ENCODE measurements around the gene TIGD1.

Gene TIGD1

GRCh38 chr2:232523682-232524597 is 26.4 kb downstream of the TIGD1 start:
- DNase-seq (ENCODE audit: low spot score): peak; percentile 75

GRCh38 chr2:232523402-232523681 is 27.0 kb downstream of the TIGD1 start:
- DNase-seq (ENCODE audit: low spot score): no peak

- DNase-seq (ENCODE audit: low spot score): no peak
These were observed 27.5 kb downstream of the TIGD1 start for GRCh38 chr2:232522623-232523401.

- DNase-seq (ENCODE audit: low spot score): no peak
These were observed 28.3 kb downstream of the TIGD1 start for GRCh38 chr2:232521959-232522622.

- DNase-seq (ENCODE audit: low spot score): no peak
These were observed 29.3 kb downstream of the TIGD1 start for GRCh38 chr2:232521098-232521497.

GRCh38 chr2:232520489-232520888 is 29.9 kb downstream of the TIGD1 start:
- DNase-seq (ENCODE audit: low spot score): no peak

- DNase-seq (ENCODE audit: low spot score): no peak
These were observed 30.5 kb downstream of the TIGD1 start, which contains the start of gene PRSS56 for GRCh38 chr2:232519581-232520438. TSS of gene PRSS56 (plus strand) at chr2:232520388. CDS start at chr2:232520599, 211 bp downstream.

- DNase-seq (ENCODE audit: low spot score): no peak
These were observed 31.5 kb downstream of the TIGD1 start for GRCh38 chr2:232518844-232519243.

GRCh38 chr2:232516551-232516950 is 33.8 kb downstream of the TIGD1 start:
- DNase-seq (ENCODE audit: low spot score): no peak

- no peak for DNase-seq (ENCODE audit: low spot score)
These were observed 34.7 kb downstream of the TIGD1 start for GRCh38 chr2:232515639-232516038.

GRCh38 chr2:232513353-232513752 is 37.0 kb downstream of the TIGD1 start:
- DNase-seq (ENCODE audit: low spot score): no peak

- no peak for DNase-seq (ENCODE audit: low spot score)
These were observed 37.8 kb downstream of the TIGD1 start for GRCh38 chr2:232512602-232513001.

- DNase-seq (ENCODE audit: low spot score): no peak
These were observed 38.9 kb downstream of the TIGD1 start for GRCh38 chr2:232511336-232511890.

GRCh38 chr2:232508251-232508650 is 42.1 kb downstream of the TIGD1 start:
- no peak for DNase-seq (ENCODE audit: low spot score)

GRCh38 chr2:232506709-232507108 is 43.6 kb downstream of the TIGD1 start:
- DNase-seq (ENCODE audit: low spot score): no peak

- no peak for DNase-seq (ENCODE audit: low spot score)
These were observed 44.5 kb downstream of the TIGD1 start for GRCh38 chr2:232505856-232506255.

- no peak for DNase-seq (ENCODE audit: low spot score)
These were observed 45.9 kb downstream of the TIGD1 start for GRCh38 chr2:232504438-232504837.

- no peak for DNase-seq (ENCODE audit: low spot score)
These were observed 46.5 kb downstream of the TIGD1 start for GRCh38 chr2:232503809-232504323.

- DNase-seq (ENCODE audit: low spot score): no peak
These were observed 47.2 kb downstream of the TIGD1 start for GRCh38 chr2:232502911-232503808.

- DNase-seq (ENCODE audit: low spot score): no peak
These were observed 47.8 kb downstream of the TIGD1 start for GRCh38 chr2:232502511-232502910.
